HG03025 (cell line): ENCODE results near the gene KDM5A.

ENCODE experiments used
- ATAC-seq: cut with Tn5 transposase; IDR thresholded peaks from one replicate; pipeline ENCODE4 v1.9.1; 2021; ENCODE audit warnings: mild to moderate bottlenecking, moderate library complexity; ENCODE audit not compliant: unreplicated experiment, low FRiP score

Gene KDM5A

GRCh38 chr12:278046-278445 is 111.1 kb downstream of the KDM5A start:
- no peak for ATAC-seq

GRCh38 chr12:275812-276211 is 113.3 kb downstream of the KDM5A start:
- ATAC-seq = no peak

- ATAC-seq = no peak
These were observed 115.7 kb downstream of the KDM5A start for GRCh38 chr12:273382-273781.

GRCh38 chr12:272942-273341 is 116.2 kb downstream of the KDM5A start:
- no peak for ATAC-seq

- ATAC-seq = no peak
These were observed 118.0 kb downstream of the KDM5A start for GRCh38 chr12:271161-271560.

- ATAC-seq = no peak
These were observed 119.9 kb downstream of the KDM5A start for GRCh38 chr12:269191-269590.

GRCh38 chr12:268483-268840 is 120.7 kb downstream of the KDM5A start:
- ATAC-seq = no peak

GRCh38 chr12:267581-268482 is 121.3 kb downstream of the KDM5A start:
- no peak for ATAC-seq

- no peak for ATAC-seq
These were observed 124.0 kb downstream of the KDM5A start for GRCh38 chr12:265096-265495.

GRCh38 chr12:264269-264668 is 124.9 kb downstream of the KDM5A start:
- ATAC-seq = no peak

GRCh38 chr12:263574-263973 is 125.5 kb downstream of the KDM5A start:
- ATAC-seq = no peak

- no peak for ATAC-seq
These were observed 126.3 kb downstream of the KDM5A start, which contains the start of gene SLC6A13 for GRCh38 chr12:262817-263216. SLC6A13 (minus strand) TSS chr12:262836; CDS start chr12:260052, 2,784 bp downstream.

- ATAC-seq = no peak
These were observed 127.0 kb downstream of the KDM5A start for GRCh38 chr12:262113-262512.

- no peak for ATAC-seq
These were observed 131.4 kb downstream of the KDM5A start for GRCh38 chr12:257521-258321.

- no peak for ATAC-seq
These were observed 132.2 kb downstream of the KDM5A start for GRCh38 chr12:256958-257357.

- no peak for ATAC-seq
These were observed 132.9 kb downstream of the KDM5A start for GRCh38 chr12:256225-256624.

GRCh38 chr12:254912-255311 is 134.2 kb downstream of the KDM5A start:
- no peak for ATAC-seq

GRCh38 chr12:254039-254438 is 135.1 kb downstream of the KDM5A start:
- no peak for ATAC-seq

GRCh38 chr12:253116-253831 is 135.8 kb downstream of the KDM5A start:
- no peak for ATAC-seq

GRCh38 chr12:252636-253035 is 136.5 kb downstream of the KDM5A start:
- ATAC-seq = no peak

- no peak for ATAC-seq
These were observed 141.8 kb downstream of the KDM5A start for GRCh38 chr12:247271-247670.
